Measurements from ENCODE around the gene GRK6. TPM values are rescaled to one million over a fixed set of nuclear protein-coding genes. Genes with fewer than 3 reads are reported as not detected.
"Not testable (repeated sequence)": the region's sequence is repeated elsewhere in the genome, so short reads cannot be mapped to it uniquely, and the experiment has no call there.

Gene GRK6
- total RNA-seq, 1 donor from 2014 or later = 30.1 TPM

DNA sequence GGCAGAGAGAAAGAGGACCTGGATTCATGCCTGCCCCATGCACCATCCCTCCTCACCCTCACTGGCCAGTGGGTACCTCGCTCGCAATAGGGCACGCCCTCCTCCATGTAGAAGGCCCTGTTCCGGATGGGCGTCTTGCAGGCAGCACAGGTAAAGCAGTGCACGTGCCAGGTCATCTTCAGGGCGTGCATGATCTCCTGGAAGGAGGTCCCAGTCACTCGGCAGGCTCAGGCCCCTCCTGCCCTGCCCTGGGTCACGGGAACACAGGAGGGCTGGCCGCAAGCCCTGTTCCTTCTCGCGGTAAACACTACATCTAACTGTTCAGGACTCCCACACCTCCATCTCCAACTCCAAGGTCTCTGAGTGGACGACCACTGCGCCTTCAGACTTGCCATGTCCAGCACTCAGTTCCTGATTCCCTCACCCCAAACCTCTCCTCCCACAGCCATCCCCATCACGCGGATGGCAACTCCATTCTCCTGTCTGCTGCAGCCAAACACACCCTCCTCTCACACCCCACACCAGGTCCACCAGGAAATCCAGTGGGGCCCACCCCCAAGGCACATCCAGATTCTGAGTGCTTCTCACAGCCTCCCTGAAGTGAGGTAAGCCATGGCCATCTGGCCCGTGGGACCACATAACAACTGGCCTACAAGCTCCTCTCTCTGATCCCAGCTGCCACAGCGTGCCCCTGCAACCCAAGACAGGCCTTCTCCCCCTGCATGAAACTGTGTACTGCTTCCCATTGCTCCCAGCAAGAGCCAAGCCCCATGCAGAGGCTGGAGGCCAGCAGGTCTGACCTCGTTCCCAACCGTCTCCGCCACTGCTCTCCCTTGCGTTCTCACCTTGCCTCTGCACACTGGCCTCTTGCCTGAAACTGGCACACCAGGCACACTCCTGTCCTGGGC lies 57.8 kb downstream of the GRK6 start:
- DNase-seq (ENCODE audit: low spot score) = no peak

GRCh38 chr5:177484902-177485549 lies 58.5 kb downstream of the GRK6 start:
- DNase-seq (ENCODE audit: low spot score) = no peak

DNA sequence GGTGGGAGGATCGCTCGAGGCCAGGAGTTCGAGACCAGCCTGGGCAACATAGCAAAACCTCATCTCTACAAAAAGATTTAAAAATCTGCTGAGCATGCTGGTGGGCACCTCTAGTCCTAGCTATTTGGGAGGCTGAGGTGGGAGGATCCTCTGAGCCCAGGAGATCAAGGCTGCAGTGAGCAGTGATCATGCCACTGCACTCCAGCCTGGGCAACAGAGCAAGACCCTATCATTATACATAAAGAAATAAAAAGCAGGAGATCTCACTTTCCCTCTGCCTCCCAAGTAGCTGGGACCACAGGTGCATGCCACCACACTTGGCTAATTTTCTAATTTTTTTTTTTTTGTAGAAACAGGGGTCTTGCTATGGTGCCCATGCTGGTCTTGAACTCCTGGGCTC lies 59.3 kb downstream of the GRK6 start:
- not testable (repeated sequence) for DNase-seq (ENCODE audit: low spot score)

DNA sequence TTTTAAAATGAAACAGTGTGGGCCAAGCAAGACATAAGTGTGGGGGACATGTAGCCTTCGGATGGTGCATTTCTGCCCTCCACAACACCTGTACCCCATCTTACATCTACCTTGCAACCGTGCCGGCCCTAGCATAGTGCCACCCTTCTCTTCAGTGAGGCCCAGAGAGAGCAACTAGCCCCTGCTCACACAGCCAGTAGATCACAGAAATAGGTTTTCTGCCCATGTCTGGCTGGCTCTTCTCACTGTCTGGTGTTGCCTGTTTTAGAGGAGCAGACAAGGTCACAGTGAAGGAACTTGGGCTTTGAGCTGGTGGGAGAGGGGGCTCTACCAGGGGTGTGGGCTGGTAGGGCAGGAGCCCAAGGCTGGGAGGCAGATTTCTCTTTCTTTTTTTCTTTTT lies 59.8 kb downstream of the GRK6 start:
- no peak for DNase-seq (ENCODE audit: low spot score)

GRCh38 chr5:177487144-177487543 lies 60.7 kb downstream of the GRK6 start:
- DNase-seq (ENCODE audit: low spot score) = no peak

DNA sequence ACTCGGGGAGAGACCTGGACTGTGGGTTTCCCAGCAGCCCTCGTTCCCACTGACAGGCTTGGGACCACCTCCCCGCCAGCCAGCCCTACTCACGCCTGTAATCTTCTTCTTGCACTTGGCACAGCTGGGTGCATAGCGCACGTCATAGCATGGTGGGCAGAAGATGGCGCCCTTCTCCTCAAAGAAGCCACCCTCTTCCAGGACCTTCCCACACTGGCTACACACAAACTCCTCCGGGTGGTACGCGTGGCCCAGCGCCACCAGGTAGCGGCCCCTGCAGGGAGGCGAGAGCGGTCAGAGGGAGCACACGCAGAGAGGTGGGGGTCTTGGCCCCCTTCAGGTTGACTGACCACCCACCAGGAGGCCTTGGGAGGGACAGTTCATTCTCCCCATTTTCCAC lies 61.5 kb downstream of the GRK6 start:
- DNase-seq (ENCODE audit: low spot score) = no peak

DNA sequence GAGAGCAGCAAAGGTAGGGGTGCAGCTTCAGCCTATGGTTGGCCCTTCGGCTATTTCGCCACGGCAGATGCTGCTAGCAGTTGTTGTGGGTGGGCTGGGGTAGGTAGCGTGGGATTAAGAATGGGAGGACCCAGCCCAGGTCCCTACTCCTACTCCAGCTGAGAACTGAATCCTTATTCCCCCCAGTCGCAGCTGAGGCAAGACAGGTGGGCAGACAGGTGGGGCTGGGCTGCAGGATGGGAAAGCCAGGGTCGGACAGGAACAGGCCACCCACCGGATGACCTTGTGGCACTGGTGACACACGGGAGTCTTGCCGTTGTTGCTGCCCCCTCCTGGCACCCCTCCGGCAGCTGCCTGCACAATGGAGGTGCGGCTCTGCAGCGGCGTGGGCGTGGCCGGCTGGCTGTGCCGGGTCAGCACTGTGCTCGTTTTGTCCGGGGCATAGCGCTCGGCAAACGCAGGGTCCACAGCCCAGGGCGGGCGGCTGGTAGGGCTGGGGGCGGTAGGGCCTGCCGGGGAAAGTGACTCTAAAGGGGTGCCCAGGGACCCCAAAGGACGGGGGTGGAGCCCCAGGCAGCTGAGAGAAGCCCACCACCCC lies 62.7 kb downstream of the GRK6 start:
- no peak for DNase-seq (ENCODE audit: low spot score)

DNA sequence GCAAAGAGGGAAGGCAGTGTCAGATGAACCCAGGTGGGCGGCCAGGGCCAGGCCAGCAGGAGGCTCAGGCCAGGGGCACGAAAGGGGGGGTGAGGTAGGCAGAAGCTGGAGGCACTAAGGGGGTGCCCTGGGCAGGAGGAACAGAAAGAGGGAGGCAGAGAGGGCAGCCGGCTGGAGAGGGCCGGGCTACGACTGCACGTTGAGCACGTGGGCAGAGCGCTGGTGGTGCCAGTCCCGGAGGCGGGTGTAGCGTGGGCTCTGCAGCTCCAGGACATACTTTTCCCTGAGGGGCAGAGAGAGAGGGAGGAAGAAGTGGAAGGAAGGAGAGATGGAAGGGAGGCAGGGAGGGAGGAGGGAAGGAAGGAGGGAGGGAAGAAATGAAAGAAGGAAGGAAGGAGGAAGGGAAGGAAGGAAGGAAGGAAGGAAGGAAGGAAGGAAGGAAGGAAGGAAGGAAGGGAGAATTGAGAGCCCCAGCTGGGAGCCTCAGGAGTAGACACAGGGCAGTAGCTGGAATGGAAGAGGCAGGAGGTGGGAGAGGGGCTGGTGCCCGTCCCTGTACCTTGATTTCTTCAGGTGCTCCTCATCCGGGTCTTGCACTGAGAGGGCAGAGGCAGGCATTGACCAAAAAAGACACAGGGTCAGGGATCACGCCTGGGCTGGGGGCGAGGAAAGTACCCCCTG lies 64.0 kb downstream of the GRK6 start:
- no peak for DNase-seq (ENCODE audit: low spot score)

- no peak for DNase-seq (ENCODE audit: low spot score)
Observed at GRCh38 chr5:177490992-177491391, 64.5 kb downstream of the GRK6 start.

DNA sequence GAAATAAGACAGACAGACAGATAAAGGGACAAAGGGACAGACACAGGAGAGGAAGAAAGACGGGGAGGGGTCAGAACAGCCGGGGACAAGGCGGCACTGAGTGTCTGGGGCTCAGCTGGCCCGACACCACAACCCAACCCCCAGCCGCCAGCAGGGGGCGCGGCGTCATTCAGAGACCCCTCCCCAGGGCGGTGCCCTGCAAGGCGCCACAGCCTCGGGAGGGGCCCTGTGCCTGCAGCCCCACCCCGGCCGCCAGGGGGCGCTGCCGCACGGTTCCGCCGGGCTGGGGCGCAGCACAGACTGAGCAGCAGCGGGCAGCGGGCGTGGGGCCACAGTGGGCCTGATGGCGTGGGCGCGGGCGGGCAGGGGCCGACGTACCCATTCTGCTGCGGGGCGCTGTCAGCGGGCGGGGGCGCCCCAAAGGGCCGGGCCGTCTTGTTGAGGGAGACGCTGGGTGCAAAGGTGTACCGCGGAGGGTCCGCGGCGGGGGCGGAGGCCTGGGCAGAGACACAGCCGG lies 65.0 kb downstream of the GRK6 start:
- DNase-seq (ENCODE audit: low spot score) = no peak

DNA sequence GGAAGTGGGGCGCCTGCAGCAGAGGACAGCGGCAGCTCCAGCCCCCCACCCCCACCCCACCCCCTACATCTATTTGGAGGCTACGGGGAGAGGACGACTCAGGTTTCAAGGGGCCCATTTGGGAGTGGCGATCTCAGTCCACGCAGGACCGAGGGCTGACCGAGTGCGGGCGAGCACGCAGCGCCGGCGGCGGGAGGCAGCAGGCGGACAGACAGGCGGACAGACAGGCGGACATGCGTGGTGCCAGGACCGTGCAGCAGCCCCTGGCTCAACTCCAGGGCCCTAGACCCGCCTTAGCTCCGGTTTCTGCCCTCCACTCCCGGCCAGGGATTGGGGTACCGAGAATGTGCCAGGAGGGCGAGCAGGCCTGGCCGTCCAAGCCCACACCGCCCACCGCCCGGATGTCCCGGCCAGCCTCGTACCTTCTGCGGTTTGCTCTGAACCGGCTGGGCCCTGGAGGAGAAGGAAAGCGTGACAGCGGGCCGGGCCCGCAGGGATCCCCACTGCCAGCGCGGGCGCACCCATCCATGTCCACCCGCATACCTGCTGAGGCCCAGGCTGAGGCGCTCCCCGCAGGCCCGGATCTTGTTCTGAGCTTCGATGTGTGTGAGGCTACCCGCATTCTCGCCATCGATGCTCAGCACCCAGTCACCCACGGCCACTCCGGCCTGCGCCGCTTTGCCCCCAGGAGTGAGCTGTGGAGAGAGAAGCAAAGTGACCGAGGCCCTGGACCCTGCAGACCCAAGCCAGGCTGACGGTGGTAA lies 65.7 kb downstream of the GRK6 start:
- DNase-seq (ENCODE audit: low spot score) = no peak

Other genes starting within 250 kb of the GRK6 start
- 23.1 TPM for gene RAB24, start 123.0 kb upstream of the GRK6 start, total RNA-seq
- 110 TPM for gene PRELID1, start 122.9 kb upstream of the GRK6 start, total RNA-seq
- gene MXD3, start 114.8 kb upstream of the GRK6 start, total RNA-seq = 7.2 TPM
- gene LMAN2, start 75.0 kb upstream of the GRK6 start, total RNA-seq = 90.9 TPM
- 8.2 TPM for gene RGS14, start 68.8 kb upstream of the GRK6 start, total RNA-seq
- not detected for gene SLC34A1, start 42.2 kb upstream of the GRK6 start, total RNA-seq
- gene PFN3, start 26.0 kb upstream of the GRK6 start, total RNA-seq = not detected
- gene F12, start 17.1 kb upstream of the GRK6 start, total RNA-seq = not detected
- gene PRR7, start 20.1 kb downstream of the GRK6 start, total RNA-seq = 1.00 TPM
- 44.3 TPM for gene DBN1, start 47.0 kb downstream of the GRK6 start, total RNA-seq
- 58.8 TPM for gene PDLIM7, start 70.9 kb downstream of the GRK6 start, total RNA-seq
- gene DOK3, start 83.2 kb downstream of the GRK6 start, total RNA-seq = 22.6 TPM
- gene DDX41, start 90.3 kb downstream of the GRK6 start, total RNA-seq = 63.8 TPM
- gene FAM193B, start 127.9 kb downstream of the GRK6 start, total RNA-seq = 63.1 TPM
- gene TMED9, start 165.5 kb downstream of the GRK6 start, total RNA-seq = 168 TPM
- 28.8 TPM for gene B4GALT7, start 173.5 kb downstream of the GRK6 start, total RNA-seq